Ammon's horn (tissue), 1 donor: Measurements from ENCODE around the gene MLC1.
A peak's percentile ranks its signal among the peaks of the same experiment; 100 is the strongest.

Experiments
- DNase-seq: peaks from one replicate; pipeline ENCODE4 v3.0.0-alpha.2; 2016; ENCODE audit warnings: low spot score

Gene MLC1

GRCh38 chr22:50076646-50077535 is 8.3 kb downstream of the MLC1 start:
- DNase-seq = no peak

- peak; percentile 32 for DNase-seq
These were observed 10.4 kb downstream of the MLC1 start for GRCh38 chr22:50074551-50075530.

- DNase-seq = no peak
These were observed 11.2 kb downstream of the MLC1 start for GRCh38 chr22:50074056-50074455.

GRCh38 chr22:50072714-50073538 is 12.3 kb downstream of the MLC1 start:
- no peak for DNase-seq

GRCh38 chr22:50072167-50072555 is 13.1 kb downstream of the MLC1 start:
- no peak for DNase-seq

- DNase-seq = no peak
These were observed 13.6 kb downstream of the MLC1 start for GRCh38 chr22:50071432-50072166.

- DNase-seq = no peak
These were observed 14.9 kb downstream of the MLC1 start for GRCh38 chr22:50070366-50070765.

GRCh38 chr22:50068096-50068495 is 17.1 kb downstream of the MLC1 start:
- no peak for DNase-seq

GRCh38 chr22:50067244-50067643 is 18.0 kb downstream of the MLC1 start:
- DNase-seq = no peak

- DNase-seq = no peak
These were observed 20.8 kb downstream of the MLC1 start for GRCh38 chr22:50064453-50064852.

- no peak for DNase-seq
These were observed 21.4 kb downstream of the MLC1 start for GRCh38 chr22:50063589-50064393.

GRCh38 chr22:50062509-50063135 is 22.6 kb downstream of the MLC1 start:
- no peak for DNase-seq

GRCh38 chr22:50061824-50062355 is 23.3 kb downstream of the MLC1 start:
- DNase-seq = no peak

- DNase-seq = no peak
These were observed 23.9 kb downstream of the MLC1 start for GRCh38 chr22:50061141-50061823.

GRCh38 chr22:50060441-50061140 is 24.6 kb downstream of the MLC1 start:
- no peak for DNase-seq

- no peak for DNase-seq
These were observed 25.4 kb downstream of the MLC1 start for GRCh38 chr22:50059881-50060262.

GRCh38 chr22:50058906-50059880 is 26.0 kb downstream of the MLC1 start:
- no peak for DNase-seq
